COLO668 (cell line): Measurements from ENCODE around the gene ABCA12.

Experiments
- DNase-seq: peaks from one replicate; lab custom pipeline; 2025; ENCODE audit not compliant: unreplicated experiment; lab: John Stamatoyannopoulos, UW

Gene ABCA12

DNA sequence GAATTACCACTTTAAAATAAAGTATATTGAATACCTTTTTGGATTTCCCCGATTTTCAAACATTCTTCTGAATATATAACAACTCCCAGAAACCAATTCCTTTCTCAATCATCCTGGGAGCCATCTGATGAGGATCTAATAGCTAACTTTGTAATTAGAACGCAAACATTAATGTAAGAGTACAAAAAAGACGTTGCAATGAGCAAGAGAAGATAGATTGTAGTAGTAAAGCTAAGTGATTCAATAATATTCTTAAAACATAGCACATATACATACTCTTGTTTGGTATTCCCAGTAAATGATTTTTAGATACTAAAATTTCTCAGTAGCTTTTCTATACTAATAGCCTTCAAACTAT is 1.1 kb downstream of the ABCA12 start:
- DNase-seq: no peak

DNA sequence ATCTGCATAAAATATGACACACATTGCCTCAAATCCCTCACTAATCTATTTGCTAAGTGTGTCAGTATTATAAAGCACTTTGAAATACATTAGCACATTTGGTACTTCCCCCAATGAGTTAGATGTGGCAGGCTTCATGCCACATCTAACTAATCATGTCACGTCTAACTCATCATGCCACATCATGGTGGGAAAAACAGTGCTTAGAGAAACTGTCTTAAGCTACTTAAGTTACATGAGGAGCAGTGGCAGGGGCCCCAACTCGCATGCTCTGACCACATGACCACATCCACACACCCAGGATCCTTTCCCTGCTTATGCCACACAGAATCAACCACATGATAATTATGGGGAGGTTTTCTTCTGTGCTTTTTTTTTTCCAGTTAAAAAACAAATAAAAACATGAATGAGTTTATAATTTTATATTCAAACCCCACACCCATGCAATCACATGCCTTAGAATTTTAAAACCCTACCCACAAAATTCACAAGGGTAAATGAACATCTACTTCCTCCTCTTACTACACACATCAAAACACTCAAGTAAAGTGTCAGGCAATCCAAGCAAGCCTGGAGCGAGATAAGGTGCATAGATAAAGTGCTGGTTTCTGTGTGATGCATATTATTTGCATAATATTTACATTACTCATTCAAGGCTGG is 1.6 kb downstream of the ABCA12 start:
- no peak for DNase-seq

DNA sequence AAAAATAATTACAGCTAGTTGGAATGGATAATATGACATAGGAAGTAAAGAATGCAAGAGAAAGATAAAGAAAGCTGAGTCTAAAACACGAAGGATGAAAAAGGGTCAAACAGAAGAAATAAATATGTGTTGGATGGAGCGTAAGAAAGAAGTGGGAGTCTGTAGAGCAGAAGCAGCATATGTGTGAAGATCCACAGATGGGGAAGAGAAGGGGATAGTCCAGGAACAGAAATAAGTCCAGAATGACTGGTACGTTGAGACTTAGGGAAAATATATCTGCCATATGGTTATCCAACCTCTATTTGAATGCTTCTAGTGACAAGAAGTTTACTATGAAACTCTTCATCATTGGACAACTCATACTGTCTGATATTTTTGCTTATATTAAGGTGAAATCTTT is 18.0 kb downstream of the ABCA12 start:
- DNase-seq: no peak

DNA sequence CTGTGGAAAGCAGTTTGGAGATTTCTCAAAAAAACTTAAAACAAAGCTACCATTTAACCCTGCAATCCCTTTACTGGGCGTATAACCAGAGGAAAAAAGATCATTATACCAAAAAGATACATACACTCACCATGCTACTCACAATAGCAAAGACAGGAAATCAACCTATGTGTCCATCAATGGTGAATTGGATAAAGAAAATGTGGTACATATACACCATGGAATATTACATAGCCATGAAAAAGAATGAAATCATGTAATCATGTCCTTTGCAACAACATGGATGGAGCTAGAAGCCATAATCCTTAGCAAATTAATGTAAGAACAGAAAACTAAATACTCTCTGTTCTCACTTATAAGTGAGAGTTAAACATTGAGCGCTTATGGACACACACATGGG is 18.6 kb downstream of the ABCA12 start:
- DNase-seq: no peak

DNA sequence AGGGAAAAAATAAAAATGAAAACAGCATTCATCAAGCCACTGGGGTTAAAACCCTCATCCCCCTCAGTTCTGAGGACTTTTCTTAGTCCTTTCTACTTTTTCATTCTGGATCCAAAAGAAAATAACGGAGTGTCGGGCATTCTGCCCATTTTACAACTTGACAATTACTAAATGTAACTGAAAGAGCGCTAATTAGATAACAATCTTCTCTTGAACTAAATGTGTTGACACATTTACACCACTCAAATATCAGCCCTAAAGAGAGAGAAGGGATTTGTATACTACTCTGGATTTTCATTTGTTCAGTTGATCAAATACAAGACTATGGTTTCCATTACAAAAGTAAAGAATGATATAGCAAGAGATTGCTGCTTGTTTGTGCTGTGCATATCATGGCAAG is 27.5 kb downstream of the ABCA12 start:
- DNase-seq: no peak

DNA sequence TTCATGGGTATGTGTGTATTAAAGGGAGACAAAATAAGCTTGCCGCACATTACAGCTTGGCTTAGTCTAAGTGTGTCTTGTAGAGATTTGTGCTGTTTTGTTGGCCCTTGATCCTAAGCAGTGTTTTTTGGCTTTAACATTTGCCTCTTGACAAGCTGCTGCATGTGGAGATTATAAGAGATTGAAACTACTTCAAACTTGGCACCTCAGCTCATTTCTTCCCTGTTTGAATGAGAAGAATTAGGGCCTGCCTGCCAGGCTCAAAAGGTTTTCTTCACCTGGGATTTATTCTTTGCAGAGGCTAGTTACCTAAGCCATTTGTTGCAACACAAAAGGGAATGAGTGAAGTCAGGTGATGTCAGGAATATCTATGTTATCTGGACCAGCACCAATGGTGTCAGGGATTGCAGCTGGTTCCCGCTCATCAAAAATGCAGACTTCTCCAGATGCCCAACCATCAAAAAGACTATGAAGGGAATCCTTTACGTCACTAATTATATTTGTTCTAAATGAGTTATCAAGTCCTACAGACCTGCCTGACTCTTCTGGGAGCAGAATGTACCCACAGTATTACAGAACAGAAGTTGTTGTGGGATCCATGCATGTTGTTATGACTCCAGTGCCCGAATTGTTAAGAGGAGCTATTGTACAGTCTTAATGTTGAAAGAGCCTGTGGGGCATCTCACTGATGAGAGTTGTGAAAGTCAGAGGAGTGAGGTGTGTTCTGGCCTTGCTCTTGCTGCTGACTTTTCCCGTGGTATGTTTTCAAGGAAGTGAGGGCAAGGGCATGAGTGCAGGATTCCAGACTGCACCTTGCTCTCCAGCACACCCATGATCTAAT is 31.0 kb downstream of the ABCA12 start:
- DNase-seq: no peak

DNA sequence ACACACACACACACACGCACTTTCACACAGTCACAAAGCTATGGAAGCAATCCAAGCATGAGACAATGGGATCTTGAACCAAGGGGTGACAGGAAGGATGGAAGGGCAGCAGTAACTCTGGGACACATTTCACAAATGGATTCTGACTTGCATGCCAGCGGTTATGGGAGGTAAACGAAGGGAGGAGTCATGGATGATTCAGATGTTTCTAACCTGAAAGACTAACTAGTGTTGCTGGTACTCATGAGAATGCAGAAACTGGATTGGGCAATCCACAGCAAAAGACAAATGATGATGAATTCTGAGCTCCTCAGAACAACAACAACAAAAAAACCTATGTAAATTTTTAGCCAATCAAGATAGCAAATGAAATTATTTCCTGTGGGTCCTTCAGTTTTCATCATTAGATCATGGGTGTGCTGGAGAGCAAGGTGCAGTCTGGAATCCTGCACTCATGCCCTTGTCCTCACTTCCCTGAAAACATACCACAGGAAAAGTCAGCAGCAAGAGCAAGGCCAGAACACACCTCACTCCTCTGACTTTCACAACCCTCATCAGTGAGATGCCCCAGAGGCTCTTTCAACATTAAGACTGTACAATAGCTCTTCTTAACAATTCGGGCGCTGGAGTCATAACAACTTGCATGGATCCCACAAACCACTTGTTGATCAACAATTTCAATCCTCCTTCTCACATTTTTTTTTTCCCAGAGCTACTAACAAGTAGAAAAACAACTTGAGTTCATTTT is 32.6 kb downstream of the ABCA12 start:
- no peak for DNase-seq

DNA sequence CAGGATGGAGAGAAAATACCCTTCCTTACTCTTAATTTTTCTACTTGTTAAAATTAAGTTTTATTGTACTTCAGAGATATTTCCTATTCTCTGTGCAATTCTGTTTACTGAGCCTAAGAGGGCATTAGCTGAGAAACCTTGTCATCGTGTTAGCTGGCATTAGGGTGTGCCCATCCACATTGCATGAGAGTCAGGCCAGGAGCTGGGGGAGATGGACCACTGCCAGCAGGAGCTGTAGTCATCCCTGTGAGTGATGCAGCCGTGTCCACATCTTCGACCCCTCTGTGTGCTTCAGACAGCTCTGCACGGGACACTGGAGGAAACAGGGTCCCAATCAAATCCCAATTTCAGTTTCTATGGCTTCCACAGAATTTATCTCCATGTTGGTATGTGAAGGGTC is 34.2 kb downstream of the ABCA12 start:
- DNase-seq: no peak

DNA sequence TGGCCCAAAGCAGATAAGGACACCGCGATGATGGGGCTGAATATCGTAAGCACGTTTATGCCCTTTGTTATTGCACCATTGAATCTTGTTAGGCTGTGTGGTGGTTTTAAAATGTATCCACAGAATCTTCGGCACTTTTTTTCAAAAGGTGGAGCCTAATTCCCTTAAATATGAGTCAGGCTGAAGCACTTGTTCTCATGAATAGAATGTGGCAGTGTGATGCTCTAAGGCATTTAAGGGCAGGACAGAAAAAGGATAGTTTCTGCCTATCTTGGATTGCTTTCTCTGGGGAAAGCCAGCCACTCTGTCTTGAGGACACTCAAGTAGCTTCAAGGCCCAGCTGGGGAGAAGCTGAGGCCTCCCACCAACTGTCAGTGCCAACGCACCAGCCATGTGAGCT is 39.6 kb downstream of the ABCA12 start:
- no peak for DNase-seq

DNA sequence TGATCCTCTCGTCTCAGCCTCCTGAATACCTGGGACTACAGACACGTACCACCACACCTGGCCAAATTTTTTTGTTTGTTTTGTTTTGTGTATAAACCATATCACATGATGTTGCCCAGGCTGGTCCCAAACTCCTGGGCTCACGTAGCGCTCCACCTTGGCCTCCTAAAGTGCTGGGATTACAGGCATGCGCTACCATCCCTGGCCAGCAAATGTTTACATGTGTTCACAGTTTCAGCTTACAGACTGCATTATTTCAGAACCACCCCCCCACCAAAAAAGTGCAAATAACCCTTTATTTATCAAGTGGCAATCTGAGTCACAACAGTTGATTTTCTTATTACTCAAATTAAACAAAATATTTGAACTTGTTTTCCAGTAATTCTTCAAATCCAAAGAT is 54.3 kb downstream of the ABCA12 start:
- no peak for DNase-seq

DNA sequence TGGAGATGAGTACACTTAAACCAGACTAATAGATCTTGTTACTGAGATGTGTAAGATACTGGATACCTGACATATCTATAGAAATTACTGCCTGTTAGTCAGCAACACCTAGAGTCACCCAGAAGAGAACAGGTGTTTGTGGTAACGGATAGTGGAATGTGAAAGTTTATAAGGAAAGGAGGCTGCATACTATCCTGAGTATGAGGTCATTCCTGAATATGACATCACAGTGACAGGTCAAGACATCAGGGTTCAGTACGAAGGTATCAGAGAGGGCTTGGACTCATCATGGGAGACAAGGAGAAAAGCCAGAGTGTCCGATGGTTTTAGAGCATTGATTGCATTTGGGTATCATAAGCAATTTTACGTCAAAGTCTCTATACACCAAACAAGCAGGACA is 55.3 kb downstream of the ABCA12 start:
- DNase-seq: no peak

DNA sequence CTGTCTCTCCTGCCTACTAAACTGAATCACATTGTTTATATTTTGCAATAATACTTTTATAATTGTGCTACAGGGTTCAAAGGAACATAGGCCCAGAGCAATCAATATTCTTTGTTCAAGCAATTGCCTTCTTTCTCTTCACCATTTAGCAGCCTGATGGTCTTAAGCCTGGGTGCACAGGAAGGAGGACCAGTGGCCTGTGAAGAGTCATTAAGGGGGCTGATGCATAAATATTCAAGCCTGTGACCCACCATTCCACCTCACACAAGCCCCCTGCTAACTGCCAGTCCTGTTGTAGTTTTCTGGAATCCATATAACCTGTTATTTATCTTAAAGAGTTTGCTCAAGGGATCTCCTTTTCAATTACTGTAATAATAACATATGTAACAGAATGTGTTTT is 56.0 kb downstream of the ABCA12 start:
- DNase-seq: no peak

DNA sequence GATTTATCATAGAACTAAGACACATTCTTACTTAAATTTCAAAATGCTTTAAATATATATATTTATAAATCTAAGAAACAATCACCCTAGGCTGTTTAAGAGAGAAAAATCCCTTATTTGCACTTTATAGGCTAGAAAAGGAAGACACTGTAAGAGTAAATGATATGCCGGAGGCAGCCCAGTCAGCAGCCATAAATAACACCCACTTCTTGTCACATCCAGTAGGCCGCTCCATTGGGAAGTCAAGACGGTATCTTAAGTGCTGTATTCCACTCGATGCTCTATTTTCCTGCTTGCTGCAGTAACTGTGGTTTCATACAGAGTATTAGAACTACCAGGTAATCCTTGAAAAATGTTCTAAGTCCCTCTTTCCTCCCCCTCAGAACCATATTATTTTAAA is 57.9 kb downstream of the ABCA12 start:
- DNase-seq: no peak

DNA sequence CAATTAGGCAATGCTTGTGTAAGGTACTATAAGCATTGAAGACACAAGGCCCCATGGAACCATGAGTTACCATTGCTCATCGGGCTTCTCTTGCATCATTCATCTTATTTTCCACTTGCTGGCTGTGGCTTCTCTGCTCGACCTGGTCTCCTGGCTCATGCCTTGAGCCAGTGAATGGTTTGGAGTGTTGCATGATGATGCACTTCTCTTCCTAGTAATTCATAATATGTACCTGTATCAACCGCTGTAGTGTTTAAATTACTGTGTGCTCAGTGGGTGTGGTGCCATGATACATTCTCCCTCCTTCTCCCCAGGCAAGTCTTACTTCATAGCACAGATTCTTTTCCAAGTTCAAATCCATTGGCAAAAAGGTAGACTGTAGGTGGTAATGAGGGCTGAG is 66.8 kb downstream of the ABCA12 start:
- DNase-seq: no peak

DNA sequence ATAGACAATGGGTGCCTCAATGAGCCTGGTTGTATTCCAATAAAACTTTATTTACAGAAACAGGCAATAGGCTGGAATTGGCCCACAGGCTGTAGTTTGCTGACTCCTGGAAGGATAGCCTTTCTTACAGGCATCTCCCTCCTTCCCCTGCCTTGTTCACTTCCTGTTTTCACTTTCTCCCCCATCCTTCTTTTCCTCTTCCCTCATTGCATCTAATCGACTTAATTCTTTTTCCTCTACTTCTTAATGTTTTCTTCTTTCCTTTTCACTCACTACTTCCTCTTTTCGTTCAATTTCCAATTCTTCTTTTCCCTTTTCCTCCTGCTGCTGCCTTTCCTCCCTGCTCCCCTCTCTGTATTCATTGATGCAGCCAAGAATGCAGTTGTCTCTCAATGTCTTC is 70.0 kb downstream of the ABCA12 start:
- no peak for DNase-seq

DNA sequence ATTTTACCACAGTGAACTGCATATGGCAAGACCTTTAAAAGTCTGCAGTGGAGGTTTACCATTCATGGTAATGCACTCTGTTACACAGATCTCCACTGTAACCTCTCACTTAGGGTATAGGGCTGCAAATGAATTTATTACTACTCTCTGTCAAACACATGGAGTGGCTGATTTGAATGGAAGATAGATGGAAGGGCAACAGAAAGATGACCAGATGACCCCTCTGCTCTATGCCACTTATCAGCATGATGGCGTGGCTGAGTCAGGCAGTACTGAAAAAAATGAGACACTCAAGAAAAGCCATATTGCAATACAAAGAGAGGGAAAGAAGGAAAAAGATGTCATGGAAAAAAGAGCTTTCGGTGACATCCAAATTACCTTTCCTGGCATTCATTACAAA is 72.3 kb downstream of the ABCA12 start:
- DNase-seq: no peak

DNA sequence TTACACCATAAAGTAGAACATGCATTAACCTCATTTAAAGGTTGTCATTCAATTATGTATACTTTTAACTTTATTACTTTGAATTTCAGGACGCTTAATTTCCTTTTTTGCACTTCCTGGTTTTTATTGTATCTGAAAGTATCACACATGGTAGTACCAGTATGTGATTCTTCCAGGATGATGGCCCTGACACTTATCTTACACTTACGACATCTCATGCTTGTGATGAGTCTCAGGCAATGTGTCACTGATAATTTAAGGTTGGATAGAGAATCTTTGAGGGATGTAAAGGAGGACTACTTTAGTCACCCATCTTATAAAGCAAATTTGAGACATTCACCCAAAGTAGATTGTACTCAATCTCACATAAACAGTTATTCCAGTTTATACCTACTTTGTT is 74.9 kb downstream of the ABCA12 start:
- DNase-seq: no peak

DNA sequence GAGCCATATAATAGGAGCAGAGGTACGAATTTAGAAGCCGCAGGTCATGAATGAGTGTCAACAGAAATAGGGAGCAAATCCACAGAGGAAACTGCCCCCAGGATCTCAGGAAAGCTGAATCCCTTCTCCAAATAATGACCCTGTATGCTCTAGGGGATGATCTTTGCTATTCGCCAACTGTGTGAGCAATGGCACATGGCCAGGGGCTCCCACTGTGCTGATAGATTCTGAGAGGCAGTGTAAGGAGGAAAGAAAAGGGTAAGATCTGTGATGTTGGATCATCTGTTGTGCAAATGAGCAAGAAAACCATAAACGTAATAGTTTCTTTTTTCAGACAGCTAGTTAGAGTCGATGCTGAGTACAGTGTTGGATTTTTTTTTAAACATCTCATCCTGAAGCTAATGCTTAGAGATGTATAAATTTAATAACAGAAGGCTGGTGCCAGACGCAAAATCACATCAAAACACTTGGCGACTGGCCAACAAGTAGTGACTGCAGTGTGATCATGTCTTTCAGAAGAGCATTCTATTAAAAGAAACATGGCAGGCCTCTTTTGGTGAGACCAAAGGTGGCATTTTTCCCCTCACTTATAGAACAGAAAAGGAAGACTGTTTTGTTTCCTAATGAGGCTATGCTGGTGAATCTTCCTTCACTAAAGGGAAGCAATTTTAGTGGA is 77.4 kb downstream of the ABCA12 start:
- no peak for DNase-seq

DNA sequence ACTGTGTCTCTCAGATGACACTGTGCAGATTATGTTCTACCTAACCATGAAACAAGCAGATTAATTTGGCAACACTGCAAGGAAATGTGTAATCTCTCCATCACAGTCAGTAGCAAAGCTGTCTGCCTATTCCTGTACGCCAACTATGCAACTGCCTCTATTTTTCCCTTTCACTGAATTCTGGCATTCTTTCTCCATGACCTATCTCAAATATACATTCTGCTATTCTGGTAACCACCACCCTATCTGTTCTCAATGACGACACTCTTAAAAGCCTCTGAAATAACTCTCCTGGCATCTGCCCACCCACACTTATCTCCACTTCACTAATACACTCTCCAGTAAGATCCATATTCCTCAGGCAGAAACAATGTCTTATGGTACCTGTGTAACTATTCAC is 78.7 kb downstream of the ABCA12 start:
- no peak for DNase-seq

DNA sequence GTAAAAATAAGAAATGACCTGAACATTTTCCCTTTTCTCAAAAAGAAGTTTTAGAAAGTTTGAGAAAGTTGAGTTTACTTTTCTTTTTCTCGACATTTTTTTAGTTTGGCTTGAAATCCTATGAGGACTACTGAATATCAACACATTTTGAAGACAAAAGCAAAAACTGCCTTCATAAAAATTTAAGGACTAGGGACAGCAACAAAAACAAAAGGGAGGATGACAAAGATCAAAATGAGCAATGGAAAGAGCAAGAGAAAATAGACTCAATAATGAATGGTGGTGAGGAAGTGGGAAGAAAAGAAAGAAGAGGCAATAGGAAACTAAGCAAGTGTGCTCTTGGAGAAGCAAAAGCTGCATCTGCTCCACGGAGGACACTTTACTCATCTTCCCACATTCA is 82.5 kb downstream of the ABCA12 start:
- no peak for DNase-seq

DNA sequence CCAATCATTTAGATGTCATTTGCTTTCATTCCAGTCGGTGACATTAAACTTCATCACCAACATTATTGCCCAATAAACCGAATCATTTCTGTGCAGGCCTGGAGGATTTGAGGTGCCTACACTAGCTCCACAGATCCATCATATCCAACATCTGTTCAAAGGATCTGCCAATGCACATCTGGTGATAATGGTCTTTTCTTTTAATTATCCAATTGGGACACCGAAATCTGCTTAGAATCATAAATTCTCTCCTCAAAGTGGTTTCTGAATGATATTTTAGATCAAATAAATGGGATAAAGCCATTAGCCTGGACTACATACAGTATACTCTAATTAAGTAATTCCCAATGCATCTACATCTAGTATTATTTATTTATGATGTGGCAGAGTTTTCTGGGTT is 85.6 kb downstream of the ABCA12 start:
- no peak for DNase-seq

DNA sequence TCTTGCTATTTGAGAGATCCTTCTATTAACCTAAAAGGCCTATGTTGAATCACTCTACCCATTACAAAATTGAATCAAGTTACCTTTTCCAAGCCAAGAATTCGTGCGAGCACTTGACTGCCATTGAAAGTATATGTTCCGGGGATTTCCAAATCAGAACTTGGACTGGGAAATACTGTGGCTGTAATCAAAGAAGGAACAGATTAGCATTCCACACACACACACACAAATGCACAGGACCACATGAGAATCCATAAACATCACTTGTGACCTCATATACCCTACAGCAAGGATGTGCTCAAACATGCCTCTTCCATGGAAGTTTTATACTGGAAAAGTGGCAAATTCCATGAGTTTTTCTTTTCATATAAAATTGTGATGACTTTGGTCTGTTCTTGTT is 86.0 kb downstream of the ABCA12 start:
- DNase-seq: no peak
